GM23338 (cell line): Measurements from ENCODE around the gene GRAMD1B.
"Not testable (repeated sequence)": the region's sequence is repeated elsewhere in the genome, so short reads cannot be mapped to it uniquely, and the experiment has no call there.

Experiments used
- CREB1 ChIP-seq: fragments of 250-450 bp; sonication (Bioruptor Pico); IDR thresholded peaks from 2 replicates; pipeline ENCODE4 v1.5.0; 2020; ENCODE audit warnings: low read depth, mild to moderate bottlenecking, moderate library complexity
- EZH2 ChIP-seq: fragments of 200-600 bp; sonication (generic); IDR thresholded peaks from one replicate; pipeline ENCODE4 v1.8.0; 2017; ENCODE audit warnings: antibody characterized with exemption, mild to moderate bottlenecking, low read depth; ENCODE audit not compliant: unreplicated experiment
- EZH2phosphoT487 ChIP-seq: fragments of 200-600 bp; sonication (generic); IDR thresholded peaks from one replicate; pipeline ENCODE4 v1.8.1; 2018; ENCODE audit warnings: antibody characterized with exemption; ENCODE audit not compliant: unreplicated experiment
- JUNB ChIP-seq: IDR thresholded peaks from one replicate; pipeline ENCODE4 v1.6.1; 2016; ENCODE audit warnings: antibody characterized with exemption; ENCODE audit not compliant: unreplicated experiment
- POLR2AphosphoS5 ChIP-seq: IDR thresholded peaks from 2 replicates; pipeline ENCODE4 v1.6.1; 2016; ENCODE audit warnings: antibody characterized with exemption, low read depth
- STAT1 ChIP-seq: IDR thresholded peaks from one replicate; pipeline ENCODE4 v1.6.1; 2016; ENCODE audit warnings: antibody characterized with exemption; ENCODE audit not compliant: unreplicated experiment
- ZNF114 ChIP-seq: fragments of 250-450 bp; sonication (Bioruptor Pico); IDR thresholded peaks from 2 replicates; pipeline ENCODE4 v1.5.0; 2020; ENCODE audit warnings: mild to moderate bottlenecking, moderate library complexity
- ZNF331 ChIP-seq: fragments of 250-450 bp; sonication (Bioruptor Pico); IDR thresholded peaks from 2 replicates; pipeline ENCODE4 v1.5.0; 2020; ENCODE audit warnings: low read depth, mild to moderate bottlenecking, moderate library complexity
- TF ChIP-seq, protein P1 (sequence below): IDR thresholded peaks from one replicate; pipeline ENCODE4 v1.6.1; 2018; ENCODE audit warnings: antibody characterized with exemption; ENCODE audit not compliant: unreplicated experiment
- TF ChIP-seq, protein P2 (sequence below), 2 experiments: fragments of 200-600 bp in 1 of 2; sonication (generic) in 1 of 2; conservative IDR thresholded peaks; 2 replicates each; pipeline versions ENCODE4 v1.5.1 to v1.6.1; 2016 to 2017; ENCODE audit warnings: antibody characterized with exemption in 2 of 2, low read depth in 2 of 2, mild to moderate bottlenecking in 2 of 2, moderate library complexity in 1 of 2
- TF ChIP-seq, protein P3 (sequence below): IDR thresholded peaks from 2 replicates; pipeline ENCODE4 v1.6.1; 2016; ENCODE audit warnings: antibody characterized with exemption

DNA sequence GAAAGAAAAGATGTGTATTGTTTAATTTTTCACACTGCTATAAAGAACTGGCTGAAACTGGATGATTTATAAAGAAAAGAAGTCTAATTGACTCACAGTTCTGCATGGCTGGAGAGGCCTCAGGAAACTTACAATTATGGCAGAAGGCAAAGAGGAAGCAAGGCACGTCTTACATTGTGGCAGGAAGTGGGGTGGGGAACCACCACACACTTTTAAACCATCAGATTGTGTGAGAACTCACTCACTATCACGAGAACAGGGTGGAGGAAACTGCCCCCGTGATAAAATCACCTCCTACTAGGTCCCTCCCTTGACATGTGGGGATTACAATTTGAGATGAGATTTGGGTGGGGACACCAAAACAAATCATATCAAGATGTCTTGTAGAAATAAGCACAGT lies 229.9 kb downstream of the GRAMD1B start:
- not testable (repeated sequence) for TF ChIP-seq CREB1 (CRISPR knock-in tag); EZH2phosphoT487; ZNF331 (CRISPR knock-in tag); POLR2AphosphoS5; STAT1; EZH2; JUNB; ZNF114
- TF ChIP-seq, protein P1, sequence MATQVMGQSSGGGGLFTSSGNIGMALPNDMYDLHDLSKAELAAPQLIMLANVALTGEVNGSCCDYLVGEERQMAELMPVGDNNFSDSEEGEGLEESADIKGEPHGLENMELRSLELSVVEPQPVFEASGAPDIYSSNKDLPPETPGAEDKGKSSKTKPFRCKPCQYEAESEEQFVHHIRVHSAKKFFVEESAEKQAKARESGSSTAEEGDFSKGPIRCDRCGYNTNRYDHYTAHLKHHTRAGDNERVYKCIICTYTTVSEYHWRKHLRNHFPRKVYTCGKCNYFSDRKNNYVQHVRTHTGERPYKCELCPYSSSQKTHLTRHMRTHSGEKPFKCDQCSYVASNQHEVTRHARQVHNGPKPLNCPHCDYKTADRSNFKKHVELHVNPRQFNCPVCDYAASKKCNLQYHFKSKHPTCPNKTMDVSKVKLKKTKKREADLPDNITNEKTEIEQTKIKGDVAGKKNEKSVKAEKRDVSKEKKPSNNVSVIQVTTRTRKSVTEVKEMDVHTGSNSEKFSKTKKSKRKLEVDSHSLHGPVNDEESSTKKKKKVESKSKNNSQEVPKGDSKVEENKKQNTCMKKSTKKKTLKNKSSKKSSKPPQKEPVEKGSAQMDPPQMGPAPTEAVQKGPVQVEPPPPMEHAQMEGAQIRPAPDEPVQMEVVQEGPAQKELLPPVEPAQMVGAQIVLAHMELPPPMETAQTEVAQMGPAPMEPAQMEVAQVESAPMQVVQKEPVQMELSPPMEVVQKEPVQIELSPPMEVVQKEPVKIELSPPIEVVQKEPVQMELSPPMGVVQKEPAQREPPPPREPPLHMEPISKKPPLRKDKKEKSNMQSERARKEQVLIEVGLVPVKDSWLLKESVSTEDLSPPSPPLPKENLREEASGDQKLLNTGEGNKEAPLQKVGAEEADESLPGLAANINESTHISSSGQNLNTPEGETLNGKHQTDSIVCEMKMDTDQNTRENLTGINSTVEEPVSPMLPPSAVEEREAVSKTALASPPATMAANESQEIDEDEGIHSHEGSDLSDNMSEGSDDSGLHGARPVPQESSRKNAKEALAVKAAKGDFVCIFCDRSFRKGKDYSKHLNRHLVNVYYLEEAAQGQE: not testable (repeated sequence)
- TF ChIP-seq, protein P2, sequence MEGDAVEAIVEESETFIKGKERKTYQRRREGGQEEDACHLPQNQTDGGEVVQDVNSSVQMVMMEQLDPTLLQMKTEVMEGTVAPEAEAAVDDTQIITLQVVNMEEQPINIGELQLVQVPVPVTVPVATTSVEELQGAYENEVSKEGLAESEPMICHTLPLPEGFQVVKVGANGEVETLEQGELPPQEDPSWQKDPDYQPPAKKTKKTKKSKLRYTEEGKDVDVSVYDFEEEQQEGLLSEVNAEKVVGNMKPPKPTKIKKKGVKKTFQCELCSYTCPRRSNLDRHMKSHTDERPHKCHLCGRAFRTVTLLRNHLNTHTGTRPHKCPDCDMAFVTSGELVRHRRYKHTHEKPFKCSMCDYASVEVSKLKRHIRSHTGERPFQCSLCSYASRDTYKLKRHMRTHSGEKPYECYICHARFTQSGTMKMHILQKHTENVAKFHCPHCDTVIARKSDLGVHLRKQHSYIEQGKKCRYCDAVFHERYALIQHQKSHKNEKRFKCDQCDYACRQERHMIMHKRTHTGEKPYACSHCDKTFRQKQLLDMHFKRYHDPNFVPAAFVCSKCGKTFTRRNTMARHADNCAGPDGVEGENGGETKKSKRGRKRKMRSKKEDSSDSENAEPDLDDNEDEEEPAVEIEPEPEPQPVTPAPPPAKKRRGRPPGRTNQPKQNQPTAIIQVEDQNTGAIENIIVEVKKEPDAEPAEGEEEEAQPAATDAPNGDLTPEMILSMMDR (conservative IDR thresholded peaks at IDR 0.05; ENCODE audit: low read depth in 2 of 2): not testable (repeated sequence)
- TF ChIP-seq, protein P3, sequence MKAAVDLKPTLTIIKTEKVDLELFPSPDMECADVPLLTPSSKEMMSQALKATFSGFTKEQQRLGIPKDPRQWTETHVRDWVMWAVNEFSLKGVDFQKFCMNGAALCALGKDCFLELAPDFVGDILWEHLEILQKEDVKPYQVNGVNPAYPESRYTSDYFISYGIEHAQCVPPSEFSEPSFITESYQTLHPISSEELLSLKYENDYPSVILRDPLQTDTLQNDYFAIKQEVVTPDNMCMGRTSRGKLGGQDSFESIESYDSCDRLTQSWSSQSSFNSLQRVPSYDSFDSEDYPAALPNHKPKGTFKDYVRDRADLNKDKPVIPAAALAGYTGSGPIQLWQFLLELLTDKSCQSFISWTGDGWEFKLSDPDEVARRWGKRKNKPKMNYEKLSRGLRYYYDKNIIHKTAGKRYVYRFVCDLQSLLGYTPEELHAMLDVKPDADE: not testable (repeated sequence)
